Ecto neural progenitor cell (in vitro differentiated cells): ENCODE data around the gene TMEM233.
A peak's percentile ranks its signal among the peaks of the same experiment; 100 is the strongest.

Experiments used
- DNase-seq: peaks from one replicate; pipeline ENCODE4 v3.0.0-alpha.2; 2018; ENCODE audit warnings: low spot score

TMEM233 gene

GRCh38 chr12:119593578-119594398 lies at the start of gene TMEM233:
TMEM233 (plus strand) TSS chr12:119593774; CDS start chr12:119593849, 75 bp downstream.
- DNase-seq: peak; percentile 85

- peak; percentile 85 for DNase-seq
Observed at GRCh38 chr12:119544765-119545625, 48.6 kb upstream of the TMEM233 start.

- DNase-seq: no peak
Observed at GRCh38 chr12:119546340-119546739, 47.2 kb upstream of the TMEM233 start.

- DNase-seq: no peak
Observed at GRCh38 chr12:119547001-119547400, 46.6 kb upstream of the TMEM233 start.

GRCh38 chr12:119556854-119557253 lies 36.7 kb upstream of the TMEM233 start:
- DNase-seq: no peak

- DNase-seq: peak; percentile 33
Observed at GRCh38 chr12:119565404-119565803, 28.2 kb upstream of the TMEM233 start.

GRCh38 chr12:119570771-119571170 lies 22.8 kb upstream of the TMEM233 start:
- DNase-seq: peak; percentile 24

- no peak for DNase-seq
Observed at GRCh38 chr12:119573086-119573485, 20.5 kb upstream of the TMEM233 start.

GRCh38 chr12:119574255-119574654 lies 19.3 kb upstream of the TMEM233 start:
- DNase-seq: no peak

GRCh38 chr12:119576118-119576810 lies 17.3 kb upstream of the TMEM233 start:
- no peak for DNase-seq

GRCh38 chr12:119576915-119577314 lies 16.7 kb upstream of the TMEM233 start:
- DNase-seq: no peak

- peak; percentile 10 for DNase-seq
Observed at GRCh38 chr12:119578112-119578511, 15.5 kb upstream of the TMEM233 start.

- no peak for DNase-seq
Observed at GRCh38 chr12:119589097-119589496, 4.5 kb upstream of the TMEM233 start.

GRCh38 chr12:119589634-119590033 lies 3.9 kb upstream of the TMEM233 start:
- no peak for DNase-seq

GRCh38 chr12:119592232-119592631 lies 1.3 kb upstream of the TMEM233 start:
- DNase-seq: no peak

- peak; percentile 60 for DNase-seq
Observed at GRCh38 chr12:119594399-119594730, 791 bp downstream of the TMEM233 start.

- peak; percentile 72 for DNase-seq
Observed at GRCh38 chr12:119594772-119595445, 1.3 kb downstream of the TMEM233 start.

GRCh38 chr12:119598159-119598558 lies 4.6 kb downstream of the TMEM233 start:
- no peak for DNase-seq

GRCh38 chr12:119601877-119602733 lies 8.5 kb downstream of the TMEM233 start:
- DNase-seq: peak; percentile 22

GRCh38 chr12:119602734-119603094 lies 9.1 kb downstream of the TMEM233 start:
- DNase-seq: peak; percentile 20

GRCh38 chr12:119603767-119604166 lies 10.2 kb downstream of the TMEM233 start:
- DNase-seq: peak; percentile 25
